Sciatic nerve (tissue), 2 donors: ENCODE data around the gene THRB. TPM values are rescaled to one million over a fixed set of nuclear protein-coding genes. Genes with fewer than 3 reads are reported as not detected.
A peak's percentile ranks its signal among the peaks of the same experiment; 100 is the strongest.
"Not testable (repeated sequence)": the region's sequence is repeated elsewhere in the genome, so short reads cannot be mapped to it uniquely, and the experiment has no call there.

ENCODE experiments used
- ATAC-seq: fragments of 200-7000 bp; cut with Tn5 transposase; one replicate; pipeline ENCODE4 v1.9.1; 2020; ENCODE audit warnings: mild to moderate bottlenecking, moderate library complexity
- DNase-seq: peaks from one replicate; pipeline ENCODE4 v3.0.0-alpha.2; 2020; ENCODE audit warnings: low spot score
- intact Hi-C: fragments of 100-400 bp; cut with DNase I; formaldehyde crosslinking; loops from one replicate; pipeline ENCODE4 v1.14.2; 2022
- total RNA-seq: library from RNA; stranded (reverse); fragmentation: NEBNext Ultra II Directional; extraction: Animal tissue kit (Norgen Biotek cat#: 25700); gene quantifications from one replicate; pipeline ENCODE4 v1.2.1, GENCODE V29; 2021
- donor health status: DM: no; HTN: no; CAD: no.
- donor health status: DM: no; HTN: no; CAD: no.

Gene THRB
- total RNA-seq, 1 donor from 2014 or later: 13.2 TPM

DNA sequence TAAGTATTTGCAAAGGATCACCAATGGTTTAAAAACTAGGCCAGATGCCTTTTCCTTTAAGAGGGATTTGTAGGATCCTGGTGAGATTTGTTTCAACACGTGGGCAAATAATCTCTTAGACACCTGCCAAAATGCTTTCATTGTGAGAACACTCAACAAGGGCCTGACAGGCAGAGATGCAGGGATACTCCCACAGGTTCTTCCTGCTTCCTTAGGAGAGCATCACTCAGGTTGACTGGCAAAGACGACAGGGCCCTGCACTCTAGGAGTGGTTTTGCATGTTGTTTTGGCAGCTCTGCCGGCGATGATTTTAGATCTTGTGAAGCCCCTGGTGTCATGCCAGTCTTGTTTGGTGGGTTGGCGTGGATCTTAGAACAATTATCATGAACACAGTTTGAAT lies 365.1 kb downstream of the THRB start:
- intact Hi-C loops: no loop called here
- ATAC-seq (no peak), DNase-seq (no peak)

DNA sequence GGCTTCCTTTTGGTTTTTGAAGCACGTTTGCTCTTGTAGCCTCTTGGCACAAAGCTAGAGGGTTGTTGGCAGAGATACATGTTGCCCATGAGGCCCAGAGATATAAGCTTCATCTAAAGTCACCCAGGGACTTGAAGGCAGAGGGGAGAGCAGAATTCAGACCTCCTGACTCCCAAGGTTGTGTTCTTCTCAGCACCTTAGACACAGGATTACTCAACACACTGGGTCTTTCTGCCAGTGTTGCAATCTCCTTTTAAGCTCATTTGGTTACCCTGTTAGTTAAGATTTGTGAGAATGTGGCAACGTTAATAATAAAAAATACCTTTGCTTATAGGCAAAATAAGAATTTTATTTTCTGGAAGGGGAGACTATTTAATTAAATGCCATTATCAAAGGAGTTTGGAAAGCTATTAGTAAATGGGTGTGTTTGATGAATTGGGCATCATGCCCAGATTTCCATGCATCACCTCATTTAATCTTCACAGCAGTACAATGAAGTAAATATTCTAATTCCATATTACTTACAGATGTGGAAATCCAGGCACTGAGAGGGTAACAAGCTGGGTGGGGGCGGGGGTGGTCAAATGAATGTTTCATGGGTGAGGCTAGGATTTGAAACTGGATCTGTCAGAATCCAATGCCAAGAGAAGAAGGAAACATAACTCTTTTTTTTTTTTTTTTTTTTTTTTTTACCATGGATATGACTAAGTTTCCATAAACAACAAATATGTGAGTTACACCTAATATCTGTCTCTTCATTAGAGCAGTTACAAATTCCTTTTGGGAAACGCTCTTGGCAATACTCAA lies 366.2 kb downstream of the THRB start:
- intact Hi-C loops: no loop called here
- DNase-seq: no peak
- peak; percentile 81 for ATAC-seq

- intact Hi-C loops: no loop called here
- ATAC-seq (no peak), DNase-seq (no peak)
Observed at GRCh38 chr3:24123596-24123995, 371.1 kb downstream of the THRB start.

GRCh38 chr3:24120434-24120833 lies 374.2 kb downstream of the THRB start:
- intact Hi-C loops: no loop called here
- ATAC-seq (no peak), DNase-seq (no peak)

- ATAC-seq (no peak), DNase-seq (no peak)
- intact Hi-C loops: no loop called here
Observed at GRCh38 chr3:24119321-24119751, 375.3 kb downstream of the THRB start.

DNA sequence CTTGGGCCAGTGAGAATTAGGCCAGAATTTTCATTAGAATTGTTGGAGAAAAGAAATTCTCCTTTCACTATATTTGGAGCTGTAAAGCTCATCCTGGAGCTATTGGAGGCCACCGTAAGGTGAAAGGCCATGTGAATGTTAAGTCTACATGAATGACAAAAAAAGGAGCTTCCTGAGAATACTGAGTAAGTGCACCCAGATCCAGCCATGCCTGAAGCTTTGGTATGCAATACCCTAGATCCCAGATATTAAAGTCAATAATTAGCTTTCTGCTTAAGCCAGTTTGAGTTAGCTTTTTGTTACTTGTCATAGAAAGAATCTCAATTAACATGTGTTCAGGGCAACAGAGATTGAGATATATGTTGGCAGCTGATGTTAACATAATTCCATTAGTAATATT lies 377.1 kb downstream of the THRB start:
- ATAC-seq (no peak), DNase-seq (no peak)
- intact Hi-C loops: no loop called here

- DNase-seq (no peak), ATAC-seq (no peak)
- intact Hi-C loops: no loop called here
Observed at GRCh38 chr3:24111711-24112110, 382.9 kb downstream of the THRB start.

DNA sequence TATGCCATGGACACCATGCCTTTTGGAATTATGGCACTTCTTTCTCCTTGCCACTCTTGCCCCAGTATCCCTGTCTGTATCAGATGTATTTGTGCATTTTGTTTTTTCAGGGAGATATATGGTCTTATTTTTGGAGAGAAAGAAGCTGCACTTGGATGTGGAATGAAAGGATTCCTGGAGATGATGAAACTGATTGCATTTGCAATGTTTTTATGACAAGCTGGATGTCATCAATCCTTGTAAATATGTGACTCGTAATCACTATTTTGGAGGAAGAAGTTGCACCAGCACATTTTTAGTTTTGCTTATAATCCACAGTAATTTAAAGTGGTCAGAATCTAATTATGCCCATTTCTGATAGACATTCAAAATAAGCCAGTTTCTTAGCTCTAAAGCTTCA lies 384.6 kb downstream of the THRB start:
- ATAC-seq: no peak
- intact Hi-C loops: no loop called here
- no peak for DNase-seq

DNA sequence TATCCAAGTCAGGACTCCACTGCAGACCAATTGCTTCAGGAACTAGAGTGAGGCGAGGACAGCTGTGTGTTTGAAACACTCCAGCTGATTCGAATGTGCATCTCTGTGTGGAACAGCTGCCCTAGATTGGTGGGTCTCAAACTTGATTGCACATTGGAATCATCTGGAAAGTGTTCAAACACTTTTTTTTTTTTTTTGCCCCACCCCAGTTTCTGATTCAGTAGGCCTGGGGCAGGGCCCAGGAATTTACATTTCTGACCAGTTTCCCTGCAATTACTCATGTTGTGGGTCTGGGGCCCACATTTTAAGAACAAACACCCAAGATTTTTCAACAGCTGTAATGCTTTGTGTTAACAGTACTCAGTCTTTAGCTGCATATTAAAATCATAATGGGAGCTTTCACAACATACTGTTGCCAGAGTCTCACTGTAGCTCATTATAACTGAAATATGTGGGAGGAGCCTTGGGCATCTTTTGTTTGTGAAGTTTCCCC lies 392.9 kb downstream of the THRB start:
- no peak for DNase-seq
- ATAC-seq: no peak
- intact Hi-C loops: no loop called here

DNA sequence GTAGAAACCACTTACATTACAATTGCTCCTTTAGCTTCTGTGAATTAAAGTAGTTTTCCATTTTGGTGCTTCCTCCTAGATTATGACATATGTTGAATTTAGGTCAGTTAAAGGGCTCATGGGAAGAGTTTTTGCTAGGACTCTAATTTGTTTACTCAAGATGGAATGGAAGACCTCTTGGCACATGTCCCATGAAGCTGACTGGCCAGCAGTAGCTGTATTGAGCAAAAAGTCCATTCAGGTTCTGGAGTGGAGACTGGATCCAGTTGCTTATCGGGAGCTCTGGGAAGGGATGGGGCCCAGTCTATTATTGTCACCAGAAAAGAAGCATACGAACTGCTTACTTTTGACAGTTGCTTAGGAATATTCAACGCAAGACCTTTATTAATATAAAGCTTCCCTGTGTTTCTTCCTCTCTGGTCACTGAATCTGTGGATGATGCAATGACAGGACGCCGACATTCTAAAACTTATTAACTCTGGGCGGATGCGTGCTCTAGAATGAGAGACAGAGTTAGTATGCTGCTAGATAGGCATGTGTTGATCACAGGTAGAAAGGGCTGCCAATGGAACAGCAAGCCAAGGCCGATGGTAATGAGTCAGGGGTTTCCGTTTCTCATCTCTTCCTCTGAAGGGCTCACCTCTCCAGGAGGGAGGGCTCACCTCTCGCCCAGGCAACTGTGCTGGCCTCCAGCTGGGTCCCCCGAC lies 393.8 kb downstream of the THRB start:
- intact Hi-C loops: no loop called here
- ATAC-seq: no peak
- no peak for DNase-seq

DNA sequence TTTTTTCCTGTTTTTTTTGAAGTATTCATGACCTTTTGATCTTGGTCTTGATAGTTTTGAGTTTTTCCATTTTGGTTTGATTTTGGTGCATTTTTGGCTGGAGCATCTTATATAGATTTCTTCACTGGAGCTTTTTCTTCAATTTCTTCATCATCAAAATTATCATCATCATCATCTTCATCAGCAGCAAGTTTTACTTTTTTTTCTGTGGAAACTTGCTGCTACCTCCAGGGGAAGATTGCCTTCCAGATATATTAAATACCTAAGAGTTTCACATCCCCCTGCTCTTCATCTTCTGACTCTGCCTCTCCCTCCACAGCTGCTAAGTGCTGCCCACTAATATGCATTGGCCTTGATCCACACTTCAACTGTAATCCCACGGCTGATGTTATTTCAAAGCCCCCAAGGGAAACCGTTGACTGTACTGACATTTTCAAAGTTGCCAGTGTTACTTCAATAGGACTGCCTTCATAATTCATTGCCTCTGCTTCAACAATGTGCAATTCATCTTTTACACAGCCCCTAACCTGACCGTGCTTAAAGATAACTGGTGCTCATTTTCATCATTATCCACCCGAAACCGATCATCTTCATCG lies 397.9 kb downstream of the THRB start:
- intact Hi-C loops: no loop called here
- no peak for DNase-seq
- ATAC-seq: peak; percentile 39

GRCh38 chr3:24096271-24096670 lies 398.4 kb downstream of the THRB start:
- intact Hi-C loops: no loop called here
- no peak for ATAC-seq
- DNase-seq: no peak

DNA sequence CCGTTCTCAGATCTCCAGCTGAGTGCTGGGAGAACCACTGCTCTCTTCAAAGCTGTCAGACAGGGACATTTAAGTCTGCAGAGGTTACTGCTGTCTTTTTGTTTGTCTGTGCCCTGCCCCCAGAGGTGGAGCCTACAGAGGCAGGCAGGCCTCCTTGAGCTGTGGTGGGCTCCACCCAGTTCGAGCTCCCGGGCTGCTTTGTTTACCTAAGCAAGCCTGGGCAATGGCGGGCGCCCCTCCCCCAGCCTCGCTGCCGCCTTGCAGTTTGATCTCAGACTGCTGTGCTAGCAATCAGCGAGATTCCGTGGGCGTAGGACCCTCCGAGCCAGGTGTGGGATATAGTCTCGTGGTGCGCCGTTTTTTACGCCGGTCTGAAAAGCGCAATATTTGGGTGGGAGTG lies 399.8 kb downstream of the THRB start:
- DNase-seq, intact Hi-C loops, ATAC-seq: not testable (repeated sequence)

GRCh38 chr3:24088782-24089181 lies 405.9 kb downstream of the THRB start:
- DNase-seq: no peak
- intact Hi-C loops: no loop called here
- ATAC-seq: no peak

DNA sequence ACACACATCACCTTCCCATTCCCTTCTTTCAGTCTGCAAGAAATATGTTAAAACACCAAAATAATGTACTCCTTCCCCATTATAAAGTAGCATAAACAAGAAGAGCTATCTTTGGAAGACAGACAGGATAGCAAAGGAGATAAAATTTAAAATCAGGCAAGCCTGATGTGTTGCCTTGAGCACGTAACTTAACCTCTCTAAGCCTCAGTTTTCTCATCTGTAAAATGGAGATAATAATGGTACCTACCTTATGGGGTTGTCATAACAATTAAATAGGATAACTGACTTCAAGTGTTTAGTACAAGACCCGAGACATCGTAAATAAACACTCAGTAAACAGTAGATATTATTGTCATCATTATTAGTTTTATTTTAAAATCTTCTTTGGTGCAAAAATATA lies 407.2 kb downstream of the THRB start:
- intact Hi-C loops: no loop called here

GRCh38 chr3:24086617-24087404 lies 407.8 kb downstream of the THRB start:
- ATAC-seq: peak; percentile 41
- intact Hi-C loops: no loop called here

More for the DNA sequence above, 407.2 kb downstream of the THRB start:
- ATAC-seq (no peak), DNase-seq (no peak)

DNA sequence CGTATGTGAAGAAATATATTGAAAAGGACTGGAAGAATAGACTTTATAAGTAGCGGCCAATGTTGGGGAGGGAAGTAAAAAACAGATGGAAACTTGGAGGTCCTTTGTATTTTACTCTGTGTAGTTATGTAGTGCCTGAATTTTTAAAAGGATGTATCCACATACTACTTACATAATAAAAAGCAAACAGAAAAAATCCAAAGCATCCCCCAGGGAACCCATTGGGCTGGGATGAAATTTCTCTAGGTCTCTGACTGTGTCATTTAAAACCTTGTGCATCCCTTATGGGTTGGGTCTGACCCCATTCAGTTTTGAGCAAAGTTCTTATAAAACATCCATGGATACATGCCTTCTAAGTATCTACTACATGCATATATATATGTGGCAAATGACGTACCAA lies 408.4 kb downstream of the THRB start:
- ATAC-seq: peak; percentile 22
- intact Hi-C loops: no loop called here
- DNase-seq: no peak

More at GRCh38 chr3:24086617-24087404, 407.8 kb downstream of the THRB start:
- DNase-seq: no peak

GRCh38 chr3:24072193-24072592 lies 422.5 kb downstream of the THRB start:
- DNase-seq (no peak), ATAC-seq (no peak)
- intact Hi-C loops: loop anchor here (5.0 kb wide), 1 partner anchor 175 kb away; no protein-coding TSS in a partner anchor

- intact Hi-C loops: no loop called here
- ATAC-seq (peak; percentile 32), DNase-seq (no peak)
Observed at GRCh38 chr3:24069045-24069444, 425.6 kb downstream of the THRB start.
